Osteoblast (primary cell): ENCODE data around the gene GRIA4. TPM values are rescaled to one million over a fixed set of nuclear protein-coding genes. Genes with fewer than 3 reads are reported as not detected.

Source experiments
- DNase-seq: peaks from one replicate; pipeline ENCODE4 v3.0.0; 2011; ENCODE audit warnings: low spot score, mixed read lengths; ENCODE audit not compliant: insufficient read length; ENCODE audit errors: missing footprints
- H2AFZ ChIP-seq: 2 replicates; pipeline ENCODE4 v1.6.0; 2011; ENCODE audit warnings: mild to moderate bottlenecking, low read length
- H3K27ac ChIP-seq: 2 replicates; pipeline ENCODE4 v1.5.1; 2011; ENCODE audit warnings: mild to moderate bottlenecking, low read depth, low read length, moderate library complexity
- H3K27me3 ChIP-seq: 2 replicates; pipeline ENCODE4 v1.6.0; 2012; ENCODE audit warnings: mild to moderate bottlenecking, control low read depth, inconsistent platforms, low read length, moderate library complexity; ENCODE audit not compliant: insufficient read depth
- H3K36me3 ChIP-seq: 2 replicates; pipeline ENCODE4 v1.5.1; 2011; ENCODE audit warnings: mild to moderate bottlenecking, low read length, control low read depth, moderate library complexity; ENCODE audit not compliant: insufficient read depth
- H3K4me1 ChIP-seq: 2 replicates; pipeline ENCODE4 v1.5.1; 2011; ENCODE audit warnings: mild to moderate bottlenecking, low read length, control low read depth, moderate library complexity; ENCODE audit not compliant: insufficient read depth
- H3K4me2 ChIP-seq: 2 replicates; pipeline ENCODE4 v1.6.0; 2011; ENCODE audit warnings: mild to moderate bottlenecking, low read length; ENCODE audit not compliant: insufficient read depth
- H3K4me3 ChIP-seq: fragments of 200-600 bp; sonication (generic); 3 replicates; pipeline ENCODE4 v1.5.1; 2012; ENCODE audit warnings: mild to moderate bottlenecking, low read length, inconsistent platforms; ENCODE audit not compliant: insufficient read depth
- H3K79me2 ChIP-seq: 2 replicates; pipeline ENCODE4 v1.6.0; 2012; ENCODE audit warnings: mild to moderate bottlenecking, low read length, control low read depth, inconsistent platforms; ENCODE audit not compliant: insufficient read depth
- H3K9me3 ChIP-seq: 2 replicates; pipeline ENCODE4 v1.5.1; 2011; ENCODE audit warnings: low read depth, low read length, control low read depth
- H4K20me1 ChIP-seq: 2 replicates; pipeline ENCODE4 v1.6.0; 2012; ENCODE audit warnings: mild to moderate bottlenecking, low read length, control low read depth; ENCODE audit not compliant: insufficient read depth
- CTCF ChIP-seq: IDR thresholded peaks from 2 replicates; pipeline ENCODE4 v1.5.1; 2011; ENCODE audit warnings: mild to moderate bottlenecking, low read depth, low read length, moderate library complexity; ENCODE audit errors: extremely low read depth
- total RNA-seq: library from RNA; depleted of rRNA; stranded (reverse); fragments of >200 nt; gene quantifications from 2 replicates; pipeline ENCODE4 v1.2.3, GENCODE V29; 2012

GRIA4 gene
- total RNA-seq, 1 donor, result not detected

- no peak overlapping the region for H3K4me3 ChIP-seq
- no peak for TF ChIP-seq CTCF
- H4K20me1 ChIP-seq, result no peaks in the 10 kb centered on the region
- no peaks in the 10 kb centered on the region for H3K79me2 ChIP-seq
- peaks cover 2% of the 10 kb centered on the region for H3K9me3 ChIP-seq
- no peaks in the 10 kb centered on the region for H3K36me3 ChIP-seq
- H3K4me1 ChIP-seq, result no peaks in the 10 kb centered on the region
- H3K27ac ChIP-seq, result no peak overlapping the region
- no peak overlapping the region for H2AFZ ChIP-seq
- H3K27me3 ChIP-seq, result no peaks in the 10 kb centered on the region
- no peak overlapping the region for H3K4me2 ChIP-seq
- no peak for DNase-seq
These were observed 25.6 kb downstream of the GRIA4 start for GRCh38 chr11:105635466-105635865.

GRCh38 chr11:105636496-105636895, 26.6 kb downstream of the GRIA4 start:
- Histone ChIP-seq H3K4me2 (no peak overlapping the region), H2AFZ (no peak overlapping the region), H3K4me3 (no peak overlapping the region), H4K20me1 (no peaks in the 10 kb centered on the region), H3K36me3 (no peaks in the 10 kb centered on the region), H3K27ac (no peak overlapping the region), H3K79me2 (no peaks in the 10 kb centered on the region), H3K4me1 (no peaks in the 10 kb centered on the region), H3K27me3 (no peaks in the 10 kb centered on the region), H3K9me3 (no peaks in the 10 kb centered on the region)
- no peak for TF ChIP-seq CTCF
- DNase-seq, result no peak

GRCh38 chr11:105639527-105639926, 29.7 kb downstream of the GRIA4 start:
- no peaks in the 10 kb centered on the region for H3K36me3 ChIP-seq
- TF ChIP-seq CTCF, result no peak

GRCh38 chr11:105641433-105641832, 31.6 kb downstream of the GRIA4 start:
- Histone ChIP-seq H3K4me3 (no peak overlapping the region), H3K27me3 (no peaks in the 10 kb centered on the region), H4K20me1 (no peaks in the 10 kb centered on the region), H2AFZ (no peak overlapping the region), H3K9me3 (no peaks in the 10 kb centered on the region), H3K4me1 (no peaks in the 10 kb centered on the region), H3K27ac (no peak overlapping the region), H3K36me3 (no peaks in the 10 kb centered on the region), H3K79me2 (no peaks in the 10 kb centered on the region), H3K4me2 (no peak overlapping the region)
- TF ChIP-seq CTCF, result no peak
- DNase-seq, result no peak

More at GRCh38 chr11:105639527-105639926, 29.7 kb downstream of the GRIA4 start:
- DNase-seq, result no peak
- Histone ChIP-seq H3K4me1 (no peaks in the 10 kb centered on the region), H2AFZ (no peak overlapping the region), H3K27ac (no peak overlapping the region), H3K9me3 (no peaks in the 10 kb centered on the region), H4K20me1 (no peaks in the 10 kb centered on the region), H3K4me2 (no peak overlapping the region), H3K4me3 (no peak overlapping the region), H3K79me2 (no peaks in the 10 kb centered on the region), H3K27me3 (no peaks in the 10 kb centered on the region)
